ENCODE data around the gene CACNA1D.

CACNA1D gene

DNA sequence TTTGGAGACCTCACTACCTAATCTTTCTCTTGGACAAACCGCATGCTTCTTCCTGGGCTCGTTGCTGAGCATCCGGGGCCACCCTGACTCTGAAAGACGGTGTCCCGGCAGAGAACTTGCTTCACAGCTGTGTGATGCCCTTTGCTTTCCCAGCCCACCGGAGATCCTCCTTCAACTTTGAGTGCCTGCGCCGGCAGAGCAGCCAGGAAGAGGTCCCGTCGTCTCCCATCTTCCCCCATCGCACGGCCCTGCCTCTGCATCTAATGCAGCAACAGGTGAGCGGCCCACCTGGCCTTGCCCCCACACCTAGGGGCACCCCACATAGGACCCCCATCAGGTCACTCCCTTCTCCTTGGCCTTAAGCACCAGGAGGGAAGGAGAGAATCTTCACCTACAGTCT is 314.1 kb downstream of the CACNA1D start:
- Histone ChIP-seq H3K4me3 (ENCODE audit: low read depth in 1 of 5, low read length in 5 of 5) (no peak overlapping the region), H3K27me3 (ENCODE audit: control insufficient read depth in 5 of 5, insufficient read depth in 4 of 5, low read length in 5 of 5) (peaks cover 4 to 12% (median 8%) of the 10 kb centered on the region in 5 donors), H3K27ac (ENCODE audit: low read depth, low read length) (no peak overlapping the region), H3K9ac (ENCODE audit: low read length in 5 of 5) (no peak overlapping the region), H3K4me1 (ENCODE audit: control insufficient read depth in 5 of 5, insufficient read depth in 5 of 5, low read length in 5 of 5) (no peaks in the 10 kb centered on the region), H3K9me3 (ENCODE audit: control insufficient read depth in 5 of 5, low read length in 5 of 5) (no peaks in the 10 kb centered on the region), H3K36me3 (ENCODE audit: control insufficient read depth in 5 of 5, insufficient read depth in 5 of 5, low read length in 5 of 5) (no peaks in the 10 kb centered on the region)

DNA sequence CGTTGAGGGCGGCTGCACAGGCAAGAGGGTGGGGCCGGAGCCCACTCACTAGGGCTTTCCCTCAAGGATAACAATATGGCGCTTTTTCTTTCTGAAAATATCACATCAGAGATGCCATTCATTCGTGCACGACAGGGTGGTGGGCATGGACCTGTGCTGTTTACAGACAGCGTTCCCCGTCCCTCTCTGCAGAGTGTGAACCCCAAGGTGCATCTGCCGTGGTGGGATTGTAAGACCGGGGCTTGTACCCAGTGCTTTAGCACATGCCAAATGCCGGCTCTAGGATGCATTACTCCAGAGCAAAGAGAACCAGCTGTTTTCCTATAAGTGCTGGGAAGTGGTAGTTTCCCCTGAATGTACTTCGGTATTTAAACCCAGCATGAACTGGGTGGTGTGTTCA is 314.9 kb downstream of the CACNA1D start:
- Histone ChIP-seq H3K9ac (ENCODE audit: low read length in 5 of 5) (no peak overlapping the region), H3K27ac (ENCODE audit: low read depth, low read length) (no peak overlapping the region), H3K4me1 (ENCODE audit: control insufficient read depth in 5 of 5, insufficient read depth in 5 of 5, low read length in 5 of 5) (no peaks in the 10 kb centered on the region), H3K4me3 (ENCODE audit: low read depth in 1 of 5, low read length in 5 of 5) (no peak overlapping the region), H3K36me3 (ENCODE audit: control insufficient read depth in 5 of 5, insufficient read depth in 5 of 5, low read length in 5 of 5) (no peaks in the 10 kb centered on the region), H3K9me3 (ENCODE audit: control insufficient read depth in 5 of 5, low read length in 5 of 5) (no peaks in the 10 kb centered on the region), H3K27me3 (ENCODE audit: control insufficient read depth in 5 of 5, insufficient read depth in 4 of 5, low read length in 5 of 5) (peaks cover 4 to 12% (median 7%) of the 10 kb centered on the region in 5 donors)

DNA sequence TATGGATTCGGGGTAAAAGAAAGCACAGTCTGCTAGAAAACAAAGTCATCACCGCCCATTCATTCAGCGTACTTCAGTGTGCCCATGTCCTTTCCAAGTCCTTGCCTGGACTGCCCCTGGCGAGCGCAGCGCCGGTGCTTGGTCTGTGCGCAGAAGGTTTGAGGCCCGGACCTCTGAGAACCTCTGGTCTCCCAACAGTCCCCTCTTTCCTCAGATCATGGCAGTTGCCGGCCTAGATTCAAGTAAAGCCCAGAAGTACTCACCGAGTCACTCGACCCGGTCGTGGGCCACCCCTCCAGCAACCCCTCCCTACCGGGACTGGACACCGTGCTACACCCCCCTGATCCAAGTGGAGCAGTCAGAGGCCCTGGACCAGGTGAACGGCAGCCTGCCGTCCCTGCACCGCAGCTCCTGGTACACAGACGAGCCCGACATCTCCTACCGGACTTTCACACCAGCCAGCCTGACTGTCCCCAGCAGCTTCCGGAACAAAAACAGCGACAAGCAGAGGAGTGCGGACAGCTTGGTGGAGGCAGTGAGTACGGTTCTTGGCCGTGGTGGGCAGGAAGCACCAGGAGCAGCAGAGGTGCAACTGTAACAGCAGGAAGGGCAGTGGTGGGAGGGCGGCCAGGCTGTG is 315.5 kb downstream of the CACNA1D start:
- H3K9ac ChIP-seq (ENCODE audit: low read length in 5 of 5): no peak overlapping the region
- peaks cover 4 to 12% (median 5%) of the 10 kb centered on the region in 5 donors for H3K27me3 ChIP-seq (ENCODE audit: control insufficient read depth in 5 of 5, insufficient read depth in 4 of 5, low read length in 5 of 5)
- no peaks in the 10 kb centered on the region for H3K4me1 ChIP-seq (ENCODE audit: control insufficient read depth in 5 of 5, insufficient read depth in 5 of 5, low read length in 5 of 5)
- H3K27ac ChIP-seq (ENCODE audit: low read depth, low read length): no peak overlapping the region
- H3K9me3 ChIP-seq (ENCODE audit: control insufficient read depth in 5 of 5, low read length in 5 of 5): no peaks in the 10 kb centered on the region
- H3K4me3 ChIP-seq (ENCODE audit: low read depth in 1 of 5, low read length in 5 of 5): no peak overlapping the region
- H3K36me3 ChIP-seq (ENCODE audit: control insufficient read depth in 5 of 5, insufficient read depth in 5 of 5, low read length in 5 of 5): no peaks in the 10 kb centered on the region

DNA sequence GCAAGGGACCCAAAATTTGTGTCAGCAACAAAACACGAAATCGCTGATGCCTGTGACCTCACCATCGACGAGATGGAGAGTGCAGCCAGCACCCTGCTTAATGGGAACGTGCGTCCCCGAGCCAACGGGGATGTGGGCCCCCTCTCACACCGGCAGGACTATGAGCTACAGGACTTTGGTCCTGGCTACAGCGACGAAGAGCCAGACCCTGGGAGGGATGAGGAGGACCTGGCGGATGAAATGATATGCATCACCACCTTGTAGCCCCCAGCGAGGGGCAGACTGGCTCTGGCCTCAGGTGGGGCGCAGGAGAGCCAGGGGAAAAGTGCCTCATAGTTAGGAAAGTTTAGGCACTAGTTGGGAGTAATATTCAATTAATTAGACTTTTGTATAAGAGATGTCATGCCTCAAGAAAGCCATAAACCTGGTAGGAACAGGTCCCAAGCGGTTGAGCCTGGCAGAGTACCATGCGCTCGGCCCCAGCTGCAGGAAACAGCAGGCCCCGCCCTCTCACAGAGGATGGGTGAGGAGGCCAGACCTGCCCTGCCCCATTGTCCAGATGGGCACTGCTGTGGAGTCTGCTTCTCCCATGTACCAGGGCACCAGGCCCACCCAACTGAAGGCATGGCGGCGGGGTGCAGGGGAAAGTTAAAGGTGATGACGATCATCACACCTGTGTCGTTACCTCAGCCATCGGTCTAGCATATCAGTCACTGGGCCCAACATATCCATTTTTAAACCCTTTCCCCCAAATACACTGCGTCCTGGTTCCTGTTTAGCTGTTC is 316.9 kb downstream of the CACNA1D start:
- H3K4me3 ChIP-seq (ENCODE audit: low read depth in 1 of 5, low read length in 5 of 5): no peak overlapping the region
- H3K9ac ChIP-seq (ENCODE audit: low read length in 5 of 5): no peak overlapping the region
- H3K9me3 ChIP-seq (ENCODE audit: control insufficient read depth in 5 of 5, low read length in 5 of 5): no peaks in the 10 kb centered on the region
- no peaks in the 10 kb centered on the region for H3K4me1 ChIP-seq (ENCODE audit: control insufficient read depth in 5 of 5, insufficient read depth in 5 of 5, low read length in 5 of 5)
- no peaks in the 10 kb centered on the region for H3K36me3 ChIP-seq (ENCODE audit: control insufficient read depth in 5 of 5, insufficient read depth in 5 of 5, low read length in 5 of 5)
- H3K27me3 ChIP-seq (ENCODE audit: control insufficient read depth in 5 of 5, insufficient read depth in 4 of 5, low read length in 5 of 5): peaks cover 0 to 8% (median 4%) of the 10 kb centered on the region in 5 donors
- no peak overlapping the region for H3K27ac ChIP-seq (ENCODE audit: low read depth, low read length)

DNA sequence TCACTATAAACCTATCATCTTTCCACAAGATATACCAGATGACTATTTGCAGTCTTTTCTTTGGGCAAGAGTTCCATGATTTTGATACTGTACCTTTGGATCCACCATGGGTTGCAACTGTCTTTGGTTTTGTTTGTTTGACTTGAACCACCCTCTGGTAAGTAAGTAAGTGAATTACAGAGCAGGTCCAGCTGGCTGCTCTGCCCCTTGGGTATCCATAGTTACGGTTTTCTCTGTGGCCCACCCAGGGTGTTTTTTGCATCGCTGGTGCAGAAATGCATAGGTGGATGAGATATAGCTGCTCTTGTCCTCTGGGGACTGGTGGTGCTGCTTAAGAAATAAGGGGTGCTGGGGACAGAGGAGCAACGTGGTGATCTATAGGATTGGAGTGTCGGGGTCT is 318.0 kb downstream of the CACNA1D start:
- Histone ChIP-seq H3K9ac (ENCODE audit: low read length in 5 of 5) (no peak overlapping the region), H3K36me3 (ENCODE audit: control insufficient read depth in 5 of 5, insufficient read depth in 5 of 5, low read length in 5 of 5) (no peaks in the 10 kb centered on the region), H3K9me3 (ENCODE audit: control insufficient read depth in 5 of 5, low read length in 5 of 5) (no peaks in the 10 kb centered on the region), H3K27me3 (ENCODE audit: control insufficient read depth in 5 of 5, insufficient read depth in 4 of 5, low read length in 5 of 5) (peaks cover 0 to 5% (median 4%) of the 10 kb centered on the region in 5 donors), H3K4me3 (ENCODE audit: low read depth in 1 of 5, low read length in 5 of 5) (no peak overlapping the region), H3K4me1 (ENCODE audit: control insufficient read depth in 5 of 5, insufficient read depth in 5 of 5, low read length in 5 of 5) (no peaks in the 10 kb centered on the region), H3K27ac (ENCODE audit: low read depth, low read length) (no peak overlapping the region)

DNA sequence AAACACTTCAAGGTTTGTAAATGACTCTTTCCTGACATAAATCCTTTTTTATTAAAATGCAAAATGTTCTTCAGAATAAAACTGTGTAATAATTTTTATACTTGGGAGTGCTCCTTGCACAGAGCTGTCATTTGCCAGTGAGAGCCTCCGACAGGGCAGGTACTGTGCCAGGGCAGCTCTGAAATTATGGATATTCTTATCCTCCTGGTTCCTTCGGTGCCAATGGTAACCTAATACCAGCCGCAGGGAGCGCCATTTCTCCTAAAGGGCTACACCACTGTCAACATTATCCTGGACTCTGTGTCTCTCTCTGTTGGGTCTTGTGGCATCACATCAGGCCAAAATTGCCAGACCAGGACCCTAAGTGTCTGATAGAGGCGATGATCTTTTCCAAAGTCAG is 318.8 kb downstream of the CACNA1D start:
- Histone ChIP-seq H3K36me3 (ENCODE audit: control insufficient read depth in 5 of 5, insufficient read depth in 5 of 5, low read length in 5 of 5) (no peaks in the 10 kb centered on the region), H3K27ac (ENCODE audit: low read depth, low read length) (no peak overlapping the region), H3K9me3 (ENCODE audit: control insufficient read depth in 5 of 5, low read length in 5 of 5) (no peaks in the 10 kb centered on the region), H3K4me3 (ENCODE audit: low read depth in 1 of 5, low read length in 5 of 5) (no peak overlapping the region), H3K27me3 (ENCODE audit: control insufficient read depth in 5 of 5, insufficient read depth in 4 of 5, low read length in 5 of 5) (peaks cover 0 to 5% (median 0%) of the 10 kb centered on the region in 5 donors), H3K9ac (ENCODE audit: low read length in 5 of 5) (no peak overlapping the region), H3K4me1 (ENCODE audit: control insufficient read depth in 5 of 5, insufficient read depth in 5 of 5, low read length in 5 of 5) (no peaks in the 10 kb centered on the region)

DNA sequence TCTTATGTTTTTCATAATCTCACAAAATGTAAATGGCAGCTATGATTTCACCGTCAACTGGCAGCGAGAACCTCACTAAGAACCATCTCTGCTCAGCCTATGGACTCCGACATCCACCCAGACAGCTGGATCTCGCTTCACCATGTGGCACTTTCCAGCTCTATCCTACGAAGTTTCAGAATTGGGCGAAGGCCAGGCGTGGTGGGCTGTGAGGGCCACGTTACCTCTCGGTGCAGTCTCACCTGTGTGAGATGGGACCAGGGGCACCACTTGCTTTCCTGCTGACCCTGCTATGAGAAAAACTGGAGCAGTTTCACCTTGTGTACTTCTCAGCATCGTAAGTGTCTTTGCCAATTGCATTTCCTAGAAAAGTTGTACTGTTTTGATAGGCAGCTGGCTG is 319.5 kb downstream of the CACNA1D start:
- no peaks in the 10 kb centered on the region for H3K36me3 ChIP-seq (ENCODE audit: control insufficient read depth in 5 of 5, insufficient read depth in 5 of 5, low read length in 5 of 5)
- H3K27ac ChIP-seq (ENCODE audit: low read depth, low read length): no peak overlapping the region
- H3K9me3 ChIP-seq (ENCODE audit: control insufficient read depth in 5 of 5, low read length in 5 of 5): no peaks in the 10 kb centered on the region
- peaks cover 0 to 5% (median 0%) of the 10 kb centered on the region in 5 donors for H3K27me3 ChIP-seq (ENCODE audit: control insufficient read depth in 5 of 5, insufficient read depth in 4 of 5, low read length in 5 of 5)
- H3K4me3 ChIP-seq (ENCODE audit: low read depth in 1 of 5, low read length in 5 of 5): no peak overlapping the region
- no peaks in the 10 kb centered on the region for H3K4me1 ChIP-seq (ENCODE audit: control insufficient read depth in 5 of 5, insufficient read depth in 5 of 5, low read length in 5 of 5)
- H3K9ac ChIP-seq (ENCODE audit: low read length in 5 of 5): no peak overlapping the region

DNA sequence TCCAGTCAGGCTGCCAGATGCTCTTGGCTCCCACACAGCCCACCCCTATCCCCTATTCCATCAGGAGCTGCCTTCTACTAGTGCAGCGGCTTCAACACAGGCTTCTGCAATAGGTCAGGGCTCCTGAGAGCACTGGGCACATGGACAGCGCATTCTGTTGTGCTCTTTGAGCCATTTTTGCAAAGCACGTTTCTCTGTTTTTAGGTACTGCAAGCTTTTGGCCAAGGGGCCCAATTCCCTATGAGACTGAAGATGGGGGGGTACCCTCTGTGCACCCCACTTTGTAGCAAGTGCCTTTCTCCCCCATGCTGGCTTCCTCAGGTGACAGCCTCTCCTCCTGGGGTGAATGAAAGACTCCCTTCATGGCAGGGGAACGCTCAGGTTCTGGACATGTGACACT is 320.7 kb downstream of the CACNA1D start:
- Histone ChIP-seq H3K27ac (ENCODE audit: low read depth, low read length) (no peak overlapping the region), H3K27me3 (ENCODE audit: control insufficient read depth in 5 of 5, insufficient read depth in 4 of 5, low read length in 5 of 5) (peaks cover 0 to 5% (median 0%) of the 10 kb centered on the region in 5 donors), H3K36me3 (ENCODE audit: control insufficient read depth in 5 of 5, insufficient read depth in 5 of 5, low read length in 5 of 5) (no peaks in the 10 kb centered on the region), H3K9me3 (ENCODE audit: control insufficient read depth in 5 of 5, low read length in 5 of 5) (no peaks in the 10 kb centered on the region), H3K4me1 (ENCODE audit: control insufficient read depth in 5 of 5, insufficient read depth in 5 of 5, low read length in 5 of 5) (no peaks in the 10 kb centered on the region), H3K9ac (ENCODE audit: low read length in 5 of 5) (no peak overlapping the region), H3K4me3 (ENCODE audit: low read depth in 1 of 5, low read length in 5 of 5) (no peak overlapping the region)

DNA sequence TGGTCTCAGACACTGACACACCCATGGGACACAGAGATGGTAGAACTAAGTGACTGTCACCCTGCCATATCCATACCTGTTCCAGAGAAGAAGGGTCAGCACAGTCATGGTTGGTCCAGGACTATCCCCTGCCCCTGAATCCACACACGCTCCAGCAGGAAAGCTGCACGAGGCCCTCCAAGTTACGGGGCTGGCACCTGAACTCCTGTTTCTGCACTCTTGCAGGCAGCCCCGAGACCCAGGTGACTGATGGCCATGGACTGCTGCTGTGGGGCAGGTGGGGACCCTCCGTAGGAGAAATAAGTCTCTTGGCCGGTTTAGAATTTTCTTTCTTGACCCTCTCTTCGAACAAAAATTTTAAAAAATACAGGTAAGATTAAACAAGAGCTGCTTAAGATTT is 321.2 kb downstream of the CACNA1D start:
- H3K4me3 ChIP-seq (ENCODE audit: low read depth in 1 of 5, low read length in 5 of 5): no peak overlapping the region
- no peaks in the 10 kb centered on the region for H3K36me3 ChIP-seq (ENCODE audit: control insufficient read depth in 5 of 5, insufficient read depth in 5 of 5, low read length in 5 of 5)
- H3K4me1 ChIP-seq (ENCODE audit: control insufficient read depth in 5 of 5, insufficient read depth in 5 of 5, low read length in 5 of 5): no peaks in the 10 kb centered on the region

DNA sequence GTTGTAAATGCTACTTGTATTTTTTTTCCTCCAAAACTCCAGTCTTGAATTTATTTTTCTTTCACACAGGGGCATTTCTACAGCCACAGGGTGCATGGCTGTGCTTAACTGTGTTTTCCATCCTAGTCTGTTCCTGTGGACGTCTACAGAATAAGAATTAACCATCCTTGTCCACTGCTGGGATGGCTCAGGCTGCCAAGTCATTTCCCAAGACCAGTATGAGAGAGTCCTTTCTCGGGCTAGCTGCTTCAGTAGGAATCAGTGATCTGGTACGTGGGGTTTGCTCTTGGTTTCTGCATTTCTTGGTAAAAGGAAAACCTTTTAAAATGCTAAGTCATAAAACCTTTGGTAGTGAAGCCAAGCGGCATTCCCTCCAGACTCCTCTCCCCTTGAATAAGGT is 322.0 kb downstream of the CACNA1D start:
- H3K36me3 ChIP-seq (ENCODE audit: control insufficient read depth in 5 of 5, insufficient read depth in 5 of 5, low read length in 5 of 5): no peaks in the 10 kb centered on the region

More for the DNA sequence above, 321.2 kb downstream of the CACNA1D start:
- H3K27me3 ChIP-seq (ENCODE audit: control insufficient read depth in 5 of 5, insufficient read depth in 4 of 5, low read length in 5 of 5): peaks cover 0 to 5% (median 0%) of the 10 kb centered on the region in 5 donors
- H3K9ac ChIP-seq (ENCODE audit: low read length in 5 of 5): no peak overlapping the region
- H3K9me3 ChIP-seq (ENCODE audit: control insufficient read depth in 5 of 5, low read length in 5 of 5): no peaks in the 10 kb centered on the region
- no peak overlapping the region for H3K27ac ChIP-seq (ENCODE audit: low read depth, low read length)

More for the DNA sequence above, 322.0 kb downstream of the CACNA1D start:
- no peak overlapping the region for H3K9ac ChIP-seq (ENCODE audit: low read length in 5 of 5)
- no peak overlapping the region for H3K4me3 ChIP-seq (ENCODE audit: low read depth in 1 of 5, low read length in 5 of 5)
- no peak overlapping the region for H3K27ac ChIP-seq (ENCODE audit: low read depth, low read length)
- H3K4me1 ChIP-seq (ENCODE audit: control insufficient read depth in 5 of 5, insufficient read depth in 5 of 5, low read length in 5 of 5): no peaks in the 10 kb centered on the region
- peaks cover 0 to 5% (median 0%) of the 10 kb centered on the region in 5 donors for H3K27me3 ChIP-seq (ENCODE audit: control insufficient read depth in 5 of 5, insufficient read depth in 4 of 5, low read length in 5 of 5)
- no peaks in the 10 kb centered on the region for H3K9me3 ChIP-seq (ENCODE audit: control insufficient read depth in 5 of 5, low read length in 5 of 5)
